ENCODE measurements around the gene OR1F1. TPM values are rescaled to one million over a fixed set of nuclear protein-coding genes. Genes with fewer than 3 reads are reported as not detected.

OR1F1 gene
- total RNA-seq, 1 donor, result 0.43 TPM

GRCh38 chr16:3182608-3183444 is 5.2 kb upstream of the OR1F1 start:
- TF ChIP-seq, protein P1, sequence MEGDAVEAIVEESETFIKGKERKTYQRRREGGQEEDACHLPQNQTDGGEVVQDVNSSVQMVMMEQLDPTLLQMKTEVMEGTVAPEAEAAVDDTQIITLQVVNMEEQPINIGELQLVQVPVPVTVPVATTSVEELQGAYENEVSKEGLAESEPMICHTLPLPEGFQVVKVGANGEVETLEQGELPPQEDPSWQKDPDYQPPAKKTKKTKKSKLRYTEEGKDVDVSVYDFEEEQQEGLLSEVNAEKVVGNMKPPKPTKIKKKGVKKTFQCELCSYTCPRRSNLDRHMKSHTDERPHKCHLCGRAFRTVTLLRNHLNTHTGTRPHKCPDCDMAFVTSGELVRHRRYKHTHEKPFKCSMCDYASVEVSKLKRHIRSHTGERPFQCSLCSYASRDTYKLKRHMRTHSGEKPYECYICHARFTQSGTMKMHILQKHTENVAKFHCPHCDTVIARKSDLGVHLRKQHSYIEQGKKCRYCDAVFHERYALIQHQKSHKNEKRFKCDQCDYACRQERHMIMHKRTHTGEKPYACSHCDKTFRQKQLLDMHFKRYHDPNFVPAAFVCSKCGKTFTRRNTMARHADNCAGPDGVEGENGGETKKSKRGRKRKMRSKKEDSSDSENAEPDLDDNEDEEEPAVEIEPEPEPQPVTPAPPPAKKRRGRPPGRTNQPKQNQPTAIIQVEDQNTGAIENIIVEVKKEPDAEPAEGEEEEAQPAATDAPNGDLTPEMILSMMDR (IDR thresholded peaks at IDR 0.05; ENCODE audit: insufficient read depth, low read depth, low read length), result peak; percentile 26
- H3K4me3 ChIP-seq (ENCODE audit: low read depth, low read length), result peak overlapping the region; percentile 64
- DNase-seq (ENCODE audit: low read depth), result peak; percentile 39

DNA sequence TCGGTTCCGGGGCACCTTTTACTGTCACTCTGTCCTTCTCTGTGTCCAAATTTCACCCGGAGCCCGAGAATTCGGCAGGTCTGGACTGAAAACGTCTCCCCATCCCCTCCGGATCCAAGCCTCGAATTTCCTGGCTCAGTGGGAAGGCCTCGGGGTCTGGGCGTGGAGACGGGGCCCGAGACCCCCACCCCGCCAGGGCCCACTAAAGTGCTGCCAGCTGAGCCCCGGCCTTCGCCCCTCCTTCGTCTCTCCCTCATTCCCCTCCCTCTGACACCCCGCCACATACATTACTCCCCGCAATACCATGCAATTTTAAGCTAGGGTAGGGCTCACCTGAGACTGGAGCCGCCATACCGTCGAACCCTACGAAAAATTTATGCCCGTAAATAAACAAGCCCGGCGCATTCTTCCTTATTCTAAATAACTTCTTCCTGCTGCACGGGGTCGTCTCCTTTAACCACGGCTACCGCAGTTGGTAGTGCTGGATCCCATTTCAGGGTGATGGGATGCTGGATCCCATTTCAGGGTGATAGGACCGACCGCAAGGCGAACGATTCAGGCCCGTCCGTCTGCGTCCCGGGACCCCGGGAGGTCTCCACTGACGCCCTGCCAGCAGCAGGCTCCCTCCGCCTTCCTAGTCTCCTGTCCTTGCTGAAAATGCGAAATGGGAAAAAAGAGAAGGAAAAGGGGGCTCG is 4.4 kb upstream of the OR1F1 start:
- TF ChIP-seq, protein P1 (IDR thresholded peaks at IDR 0.05; ENCODE audit: insufficient read depth, low read depth, low read length), result no peak
- DNase-seq (ENCODE audit: low read depth), result no peak
- peak overlapping the region; percentile 64 for H3K4me3 ChIP-seq (ENCODE audit: low read depth, low read length)

GRCh38 chr16:3186946-3187690 is 886 bp upstream of the OR1F1 start:
- no peak overlapping the region for H3K4me3 ChIP-seq (ENCODE audit: low read depth, low read length)
- TF ChIP-seq, protein P1 (IDR thresholded peaks at IDR 0.05; ENCODE audit: insufficient read depth, low read depth, low read length), result no peak
- no peak for DNase-seq (ENCODE audit: low read depth)

DNA sequence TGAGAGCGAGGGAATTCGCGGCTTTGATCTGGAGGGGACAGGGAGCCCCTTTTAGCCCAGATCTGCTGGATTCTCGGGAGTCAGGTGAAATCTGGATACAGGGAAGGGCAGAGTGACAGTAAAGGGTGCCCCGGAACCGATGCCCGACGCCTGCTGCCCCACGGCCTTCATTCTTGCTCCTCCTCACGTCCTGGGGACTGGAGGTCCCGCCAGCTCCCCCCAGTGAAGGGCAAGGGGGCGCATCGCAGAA is 596 bp downstream of the OR1F1 start:
- H3K4me3 ChIP-seq (ENCODE audit: low read depth, low read length), result peak overlapping the region; percentile 76
- TF ChIP-seq, protein P1 (IDR thresholded peaks at IDR 0.05; ENCODE audit: insufficient read depth, low read depth, low read length), result no peak
- DNase-seq (ENCODE audit: low read depth), result no peak

GRCh38 chr16:3188925-3189825 is 1.2 kb downstream of the OR1F1 start:
- TF ChIP-seq, protein P1 (IDR thresholded peaks at IDR 0.05; ENCODE audit: insufficient read depth, low read depth, low read length), result no peak
- DNase-seq (ENCODE audit: low read depth), result peak; percentile 73
- H3K4me3 ChIP-seq (ENCODE audit: low read depth, low read length), result peak overlapping the region; percentile 76

DNA sequence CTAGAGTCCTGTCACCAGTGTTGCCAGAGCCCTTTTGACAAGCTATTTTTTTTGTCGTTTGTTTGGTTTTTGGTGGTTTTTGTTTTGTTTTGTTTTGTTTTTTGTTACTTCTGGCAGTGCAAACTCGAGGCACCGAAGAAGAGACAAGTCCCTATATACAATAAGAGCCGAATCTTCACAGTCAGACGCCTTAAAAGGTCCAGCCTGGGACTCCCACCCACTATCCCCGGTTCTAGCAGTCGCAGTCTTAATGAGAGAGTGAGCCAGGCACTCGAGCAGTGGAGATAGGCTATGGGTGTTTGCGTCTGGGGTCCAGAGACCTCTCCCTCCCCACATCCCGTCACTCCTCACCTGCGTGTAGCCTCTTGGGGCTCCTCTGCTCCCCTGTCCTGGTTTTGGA is 1.9 kb downstream of the OR1F1 start:
- no peak for DNase-seq (ENCODE audit: low read depth)
- peak overlapping the region; percentile 76 for H3K4me3 ChIP-seq (ENCODE audit: low read depth, low read length)
- TF ChIP-seq, protein P1 (IDR thresholded peaks at IDR 0.05; ENCODE audit: insufficient read depth, low read depth, low read length), result no peak
